ENCODE data around the gene AKNA.

AKNA gene

GRCh38 chr9:114376586-114377445 lies 11.0 kb downstream of the AKNA start:
- no peak for DNase-seq (ENCODE audit: low read depth in 2 of 2)

DNA sequence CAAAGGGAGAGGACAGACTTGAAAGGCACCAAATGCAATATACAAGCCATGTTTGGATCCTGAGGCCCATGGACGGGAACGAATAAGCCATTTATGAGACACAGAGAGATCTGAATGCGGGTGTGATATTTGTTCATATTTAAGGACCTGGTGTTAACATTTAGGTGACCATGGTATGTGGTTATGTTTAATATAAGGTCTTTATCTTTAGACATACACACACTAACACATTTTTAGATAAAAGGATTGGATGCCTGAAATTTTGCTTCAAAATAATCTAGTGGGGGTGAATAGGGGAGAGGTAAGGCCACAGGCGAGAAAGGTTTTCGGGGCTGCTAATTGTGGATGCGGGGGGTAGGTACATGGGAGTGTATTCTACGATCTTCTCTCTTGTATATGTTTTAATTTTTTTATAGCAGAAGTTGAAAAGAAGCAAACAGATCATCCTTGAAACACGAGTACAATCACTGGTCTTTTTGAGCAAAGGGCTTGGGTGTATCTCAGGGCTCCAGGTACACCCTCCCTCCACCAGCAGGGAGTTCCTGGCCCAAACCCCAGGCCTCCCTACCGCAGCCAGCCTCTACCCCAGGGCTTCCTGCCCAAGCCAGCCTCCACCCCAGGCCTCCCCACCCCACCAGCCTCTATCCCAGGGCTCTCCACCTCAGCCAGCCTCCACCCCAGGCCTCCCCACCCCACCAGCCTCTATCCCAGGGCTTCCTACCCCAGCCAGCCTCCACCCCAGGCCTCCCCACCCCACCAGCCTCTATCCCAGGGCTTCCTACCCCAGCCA lies 12.2 kb downstream of the AKNA start:
- DNase-seq (ENCODE audit: low read depth in 2 of 2): no peak

DNA sequence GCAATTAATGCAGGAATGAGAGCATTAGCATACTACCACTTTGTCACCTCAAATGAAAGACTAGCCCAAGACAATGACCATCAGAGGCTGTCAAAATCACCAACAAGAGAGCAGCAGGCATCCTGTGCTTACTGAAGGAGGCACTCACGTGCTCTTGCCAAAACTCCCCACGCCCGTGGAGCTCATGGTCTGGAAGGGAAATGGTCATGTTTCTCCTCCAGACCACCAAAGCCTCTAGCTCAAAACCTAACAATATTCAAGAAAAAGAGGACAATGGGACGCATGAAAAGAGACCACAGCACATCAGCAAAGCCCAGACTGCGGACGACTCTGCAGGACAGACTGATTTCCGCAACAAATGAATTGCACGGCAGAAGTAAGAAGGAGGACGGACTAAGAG lies 12.8 kb downstream of the AKNA start:
- no peak for DNase-seq (ENCODE audit: low read depth in 2 of 2)

GRCh38 chr9:114373960-114374730 lies 13.6 kb downstream of the AKNA start:
- no peak for DNase-seq (ENCODE audit: low read depth in 2 of 2)

- DNase-seq (ENCODE audit: low read depth in 2 of 2): no peak
Observed at GRCh38 chr9:114372921-114373448, 14.8 kb downstream of the AKNA start.

GRCh38 chr9:114371973-114372917 lies 15.5 kb downstream of the AKNA start:
- DNase-seq (ENCODE audit: low read depth in 2 of 2): no peak

GRCh38 chr9:114371343-114371944 lies 16.3 kb downstream of the AKNA start:
- no peak for DNase-seq (ENCODE audit: low read depth in 2 of 2)

- DNase-seq (ENCODE audit: low read depth in 2 of 2): no peak
Observed at GRCh38 chr9:114370968-114371320, 16.8 kb downstream of the AKNA start.

DNA sequence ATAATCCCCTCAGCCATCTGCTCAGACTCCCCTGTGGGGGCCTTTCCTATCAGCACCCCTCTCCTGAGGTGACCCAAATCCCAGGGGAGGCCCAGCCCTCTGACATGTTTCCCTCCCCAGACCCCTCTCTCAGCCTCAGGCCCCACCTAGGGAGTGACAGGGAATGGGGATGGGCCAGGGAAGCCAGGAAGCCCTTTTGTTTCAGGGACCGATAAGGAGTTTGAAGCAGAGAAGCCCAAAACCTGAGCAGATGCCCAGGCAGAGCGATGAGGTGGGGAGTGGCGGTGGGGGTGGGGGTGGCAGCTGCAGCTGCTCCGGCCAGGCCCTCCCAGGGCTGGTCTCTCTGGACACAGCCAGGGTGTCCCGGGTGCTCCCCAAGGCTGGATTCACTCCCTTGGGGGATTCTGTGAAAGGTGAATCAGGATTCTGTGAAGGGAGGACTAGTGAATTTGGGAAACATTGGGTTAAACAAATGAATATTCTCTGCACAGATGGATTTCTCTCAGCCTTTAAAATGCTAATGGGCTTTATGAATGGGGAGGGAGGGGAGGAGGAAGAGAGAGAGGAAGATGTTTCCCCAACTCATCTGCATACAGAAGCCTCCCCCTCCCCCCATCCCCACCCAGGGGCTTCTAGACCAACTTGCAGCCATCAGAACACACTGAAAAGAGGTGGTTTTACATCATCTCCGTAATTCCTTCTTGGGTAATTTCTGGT lies 17.4 kb downstream of the AKNA start:
- no peak for DNase-seq (ENCODE audit: low read depth in 2 of 2)

- DNase-seq (ENCODE audit: low read depth in 2 of 2): no peak
Observed at GRCh38 chr9:114369216-114370130, 18.3 kb downstream of the AKNA start.

DNA sequence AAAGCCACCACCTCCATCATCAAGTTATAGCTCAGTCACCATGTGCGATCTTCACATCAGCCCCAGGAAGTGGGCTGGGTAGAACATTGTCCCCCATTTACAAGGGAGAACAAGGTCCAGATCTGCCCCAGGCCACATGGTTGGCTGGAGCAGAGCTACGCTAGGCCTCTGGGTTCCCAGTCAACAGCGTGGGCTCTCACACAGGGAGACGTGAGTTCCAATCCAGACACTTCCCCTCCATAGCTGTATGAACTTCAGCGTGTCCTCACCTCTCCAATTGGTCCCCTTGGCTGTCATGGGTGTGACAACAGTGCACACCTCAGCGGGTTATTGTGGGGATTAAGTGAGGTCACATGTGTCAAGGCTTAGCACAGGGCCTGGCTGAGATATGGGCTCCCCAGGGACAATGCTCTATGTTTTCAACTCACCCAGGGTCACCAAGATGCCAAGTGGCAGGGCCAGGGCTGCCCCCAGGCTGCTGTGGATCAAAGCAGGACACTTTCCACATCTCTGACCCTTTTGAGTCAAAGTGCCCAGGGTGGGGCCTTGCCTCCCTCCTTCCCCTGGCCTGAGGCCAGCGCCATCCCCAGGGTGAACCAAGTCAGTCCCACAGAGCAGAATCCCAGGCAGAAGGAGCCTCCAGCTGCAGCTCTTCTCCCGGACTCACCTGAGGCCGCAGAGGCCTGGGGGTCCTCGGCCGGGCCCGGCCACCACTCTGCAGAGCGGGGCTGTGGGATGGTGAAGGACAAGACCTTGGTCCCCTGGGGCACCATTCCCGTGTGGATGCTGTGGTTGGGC lies 19.8 kb downstream of the AKNA start:
- no peak for DNase-seq (ENCODE audit: low read depth in 2 of 2)

- no peak for DNase-seq (ENCODE audit: low read depth in 2 of 2)
Observed at GRCh38 chr9:114367366-114367765, 20.4 kb downstream of the AKNA start.

DNA sequence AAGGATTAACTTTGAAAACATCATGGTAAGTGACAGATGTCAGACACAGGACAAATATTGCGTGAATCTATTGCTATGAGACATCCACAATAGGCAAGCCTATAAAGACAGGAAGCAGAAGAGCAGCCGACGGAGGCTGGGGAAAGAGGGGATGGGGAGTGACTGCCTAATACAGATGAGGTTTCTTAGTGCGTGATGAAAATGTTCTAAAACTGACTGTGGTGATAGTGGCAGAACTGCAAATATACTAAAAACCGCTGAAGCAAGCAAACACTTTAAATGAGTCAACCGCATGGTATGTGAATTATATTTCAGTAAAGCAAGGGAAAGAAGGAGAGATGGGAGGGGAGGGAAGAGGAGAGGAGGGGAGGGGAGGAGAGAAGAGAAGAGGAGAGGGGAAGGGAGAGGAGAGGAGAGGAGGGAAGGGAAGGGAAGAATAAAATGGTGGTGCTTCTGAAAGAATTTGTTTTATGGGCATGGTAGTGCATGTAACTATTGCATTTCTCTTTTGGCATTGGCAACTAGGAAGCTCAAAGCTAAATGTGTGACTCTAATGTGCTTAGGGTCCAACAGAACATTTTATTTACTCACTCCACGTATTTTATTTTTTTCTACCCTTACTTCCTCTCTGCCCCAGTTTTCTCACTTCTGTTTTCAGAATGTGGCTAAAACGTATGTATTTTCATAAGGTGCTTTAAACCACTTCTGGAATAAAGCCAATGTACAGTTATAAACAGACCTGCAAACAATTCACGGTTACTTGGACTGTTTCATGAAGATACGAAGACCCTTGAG lies 21.3 kb downstream of the AKNA start:
- DNase-seq (ENCODE audit: low read depth in 2 of 2): peak; percentile 89

GRCh38 chr9:114365194-114365593 lies 22.6 kb downstream of the AKNA start:
- DNase-seq (ENCODE audit: low read depth in 2 of 2): no peak

DNA sequence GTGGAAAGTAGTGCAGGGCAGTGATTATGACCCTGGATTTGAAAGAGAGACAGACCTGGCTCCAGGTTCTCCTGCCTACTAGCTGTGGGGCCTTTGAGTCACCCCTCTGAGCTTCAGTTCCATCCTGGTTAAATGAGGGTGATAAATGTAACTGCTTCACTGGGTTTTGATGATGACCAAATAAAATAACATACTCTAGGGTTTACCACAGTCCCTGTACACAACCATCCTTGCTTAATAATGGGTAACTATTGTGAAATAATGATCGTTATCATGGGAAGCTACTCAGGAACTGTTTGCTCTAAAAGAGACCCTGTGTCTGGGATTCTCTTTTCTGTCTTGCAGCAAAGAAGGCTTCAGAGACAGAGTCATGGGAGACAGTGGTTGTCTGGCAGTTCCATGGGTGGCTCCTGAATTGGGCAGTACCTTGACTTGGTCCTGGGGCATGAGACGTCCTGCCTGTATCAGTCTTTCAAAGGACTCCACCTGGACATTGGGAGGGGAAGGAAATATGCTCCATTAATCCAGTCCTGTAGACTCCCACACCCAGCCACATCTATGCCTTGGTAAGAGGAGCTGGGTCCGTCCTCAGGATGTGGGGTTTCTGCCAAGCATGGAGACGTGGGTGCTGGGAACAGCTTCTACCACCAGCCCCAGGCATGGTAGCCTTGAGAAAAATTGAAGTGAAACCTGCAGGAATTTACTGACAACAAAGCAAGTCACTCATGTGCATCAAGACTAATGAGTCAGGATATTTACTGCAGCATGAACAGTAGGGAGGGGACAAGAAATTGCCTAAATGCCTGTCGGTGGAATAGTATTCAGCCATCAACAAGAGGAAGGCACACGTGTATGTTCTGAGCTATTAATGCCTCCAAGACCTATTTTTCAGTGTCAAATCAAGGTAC lies 23.4 kb downstream of the AKNA start:
- peak; percentile 82 for DNase-seq (ENCODE audit: low read depth in 2 of 2)

DNA sequence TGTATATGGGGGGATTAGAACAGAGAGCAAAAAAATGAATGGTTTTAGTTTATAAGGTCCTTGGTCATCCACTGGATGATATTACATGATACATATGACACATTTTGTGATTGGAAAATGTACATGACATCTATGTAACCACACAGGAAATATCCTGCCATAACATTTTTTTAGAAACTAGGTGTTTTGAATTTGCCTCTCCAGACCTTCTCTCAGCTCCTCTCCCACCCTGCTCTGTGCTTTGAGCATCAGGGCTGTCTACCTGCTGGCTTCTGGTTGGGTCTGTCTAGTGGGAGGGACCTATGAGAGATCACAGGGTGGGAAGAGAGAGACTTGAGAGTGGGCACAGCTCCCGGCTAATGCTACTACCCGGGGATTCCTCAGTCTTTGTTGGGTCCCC lies 24.4 kb downstream of the AKNA start:
- DNase-seq (ENCODE audit: low read depth in 2 of 2): no peak
